GM12878 (cell line): ENCODE results near the gene GALNT12. TPM values are rescaled to one million over a fixed set of nuclear protein-coding genes. Genes with fewer than 3 reads are reported as not detected.

ENCODE experiments used
- CEBPZ ChIP-seq: fragments of 150-350 bp; IDR thresholded peaks from 2 replicates; pipeline ENCODE4 v1.6.1; 2016; ENCODE audit warnings: low read depth, low read length
- CUX1 ChIP-seq: IDR thresholded peaks from 2 replicates; pipeline ENCODE4 v1.6.1; 2012; ENCODE audit warnings: improper control_type of control experiment, low read depth, low read length; ENCODE audit not compliant: insufficient replicate concordance
- IRF5 ChIP-seq: fragments of 450-650 bp; IDR thresholded peaks from 2 replicates; pipeline ENCODE4 v1.6.1; 2017; ENCODE audit warnings: borderline replicate concordance
- MTA3 ChIP-seq: IDR thresholded peaks from 2 replicates; pipeline ENCODE4 v1.6.1; 2012; ENCODE audit warnings: low read length, inconsistent platforms, borderline replicate concordance
- NR2C2 ChIP-seq: IDR thresholded peaks from 2 replicates; pipeline ENCODE4 v1.6.1; 2011; ENCODE audit warnings: borderline replicate concordance, low read depth; ENCODE audit not compliant: control insufficient read depth, insufficient read length
- TCF3 ChIP-seq: IDR thresholded peaks from 2 replicates; pipeline ENCODE4 v1.6.1; 2012; ENCODE audit warnings: low read depth, mild to moderate bottlenecking, low read length, borderline replicate concordance; ENCODE audit not compliant: insufficient read depth
- TCF7 ChIP-seq: IDR thresholded peaks from 2 replicates; pipeline ENCODE4 v1.6.1; 2014; ENCODE audit warnings: antibody characterized with exemption, borderline replicate concordance
- USF2 ChIP-seq: IDR thresholded peaks from 2 replicates; pipeline ENCODE4 v1.6.1; 2011; ENCODE audit warnings: low read depth, low read length, improper control_type of control experiment, borderline replicate concordance
- ZBTB33 ChIP-seq: fragments of 450-650 bp; IDR thresholded peaks from 2 replicates; pipeline ENCODE4 v1.6.1; 2017; ENCODE audit warnings: mild to moderate bottlenecking
- polyA plus RNA-seq, 11 experiments: library from polyadenylated mRNA; depleted of rRNA in 4 of 11; unstranded in 6 of 11; stranded (reverse) in 5 of 11; fragments of >200 nt; fragmentation: Nextera tagmentation in 4 of 11; fragmentation: Illumina TruSeq in 1 of 11; extraction: Ambion mirVana in 4 of 11; extraction: Trizol in 1 of 11; gene quantifications; 1 replicate in 1 of 11; 2 replicates in 10 of 11; pipeline versions ENCODE4 v1.2.1 to v1.2.3, GENCODE V29; 2011 to 2016; ENCODE audit warnings: inconsistent platforms in 2 of 11, missing spikeins in 2 of 11, low read depth in 1 of 11
- total RNA-seq, 4 experiments: library from RNA; depleted of rRNA in 3 of 4; stranded (reverse); fragments of >200 nt in 3 of 4; fragmentation: Illumina TruSeq in 1 of 4; extraction: Trizol in 1 of 4; gene quantifications; 2 replicates each; pipeline versions ENCODE4 v1.2.1 to v1.2.3, GENCODE V29; 2013 to 2021

Gene GALNT12
- total and polyA plus RNA-seq, 10 of the 15 experiments (the other 5 are each of a cell fraction or from before 2014, with no cell fraction given) = 0.13 to 5.3 (median 3.2) TPM

GRCh38 chr9:98854266-98854665, 46.8 kb downstream of the GALNT12 start (continued):
- TF ChIP-seq NR2C2 (no peak), CUX1 (no peak), IRF5 (no peak), ZBTB33 (no peak), CEBPZ (no peak), TCF3 (no peak), USF2 (no peak), MTA3 (no peak), TCF7 (no peak)
